ENCODE data around the gene DYSF.

Gene DYSF

GRCh38 chr2:71547616-71548285 is 94.4 kb downstream of the DYSF start:
- TF ChIP-seq ZFX (IDR thresholded peaks at IDR 0.05; ENCODE audit: borderline replicate concordance) (no peak), CTCF (IDR thresholded peaks at IDR 0.05) (no peak)

GRCh38 chr2:71548646-71549425 is 95.5 kb downstream of the DYSF start:
- H3K27ac ChIP-seq = no peak overlapping the region
- TF ChIP-seq CTCF (IDR thresholded peaks at IDR 0.05) = peak; percentile 83
- TF ChIP-seq ZFX (IDR thresholded peaks at IDR 0.05; ENCODE audit: borderline replicate concordance) = no peak

More at GRCh38 chr2:71547616-71548285, 94.4 kb downstream of the DYSF start:
- H3K27ac ChIP-seq = no peak overlapping the region

- H3K27ac ChIP-seq = no peak overlapping the region
- no peak for TF ChIP-seq ZFX (IDR thresholded peaks at IDR 0.05; ENCODE audit: borderline replicate concordance)
- no peak for TF ChIP-seq CTCF (IDR thresholded peaks at IDR 0.05)
Observed at GRCh38 chr2:71550801-71551630, 97.7 kb downstream of the DYSF start.

GRCh38 chr2:71551631-71551915 is 98.2 kb downstream of the DYSF start:
- no peak overlapping the region for H3K27ac ChIP-seq
- TF ChIP-seq CTCF (IDR thresholded peaks at IDR 0.05) (no peak), ZFX (IDR thresholded peaks at IDR 0.05; ENCODE audit: borderline replicate concordance) (no peak)

GRCh38 chr2:71552356-71552755 is 99.0 kb downstream of the DYSF start:
- TF ChIP-seq ZFX (IDR thresholded peaks at IDR 0.05; ENCODE audit: borderline replicate concordance) = no peak
- no peak for TF ChIP-seq CTCF (IDR thresholded peaks at IDR 0.05)
- H3K27ac ChIP-seq = no peak overlapping the region

- no peak for TF ChIP-seq ZFX (IDR thresholded peaks at IDR 0.05; ENCODE audit: borderline replicate concordance)
- no peak for TF ChIP-seq CTCF (IDR thresholded peaks at IDR 0.05)
- no peak overlapping the region for H3K27ac ChIP-seq
Observed at GRCh38 chr2:71552861-71553301, 99.5 kb downstream of the DYSF start.

Data from 22Rv1 (cell line).